Measurements from ENCODE around the gene PTPN5. TPM values are rescaled to one million over a fixed set of nuclear protein-coding genes. Genes with fewer than 3 reads are reported as not detected.

Gene PTPN5
- total RNA-seq, 4 donors from 2014 or later, result 0.15 to 1.7 (median 1.3) TPM; not detected in 1

DNA sequence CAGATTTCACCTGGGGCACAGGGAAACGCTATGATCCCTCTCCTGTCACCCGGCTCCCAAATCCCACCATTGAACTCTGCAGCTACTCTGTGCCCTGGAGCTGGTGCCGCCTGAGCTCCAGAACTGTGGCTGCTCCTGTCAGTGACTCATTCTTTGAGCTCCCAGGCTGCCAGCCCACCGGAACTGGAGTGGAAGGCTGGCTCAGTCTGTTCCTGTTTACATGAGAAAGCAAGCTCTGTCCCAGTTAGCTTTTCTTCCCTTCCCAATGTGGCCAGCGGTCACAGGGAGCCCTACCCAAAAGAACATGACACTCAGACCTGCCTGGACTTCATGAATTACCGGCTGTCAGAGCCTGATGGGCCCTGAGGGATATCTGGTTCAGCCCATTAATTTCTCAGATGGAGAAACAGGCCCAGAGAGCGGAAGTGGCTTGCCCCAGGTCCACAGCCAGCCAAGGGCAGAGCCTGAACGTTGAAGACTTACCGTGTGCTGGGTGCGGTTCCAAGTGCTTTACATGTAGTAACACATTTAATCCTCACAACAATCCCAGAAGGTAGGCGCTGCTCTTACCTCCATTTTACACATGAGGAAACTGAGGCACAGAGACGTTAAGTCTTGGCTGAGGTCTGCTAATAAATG is 41.8 kb downstream of the PTPN5 start:
- Histone ChIP-seq H3K27ac (peak overlapping the region; percentile 52), H3K27me3 (no peaks in the 10 kb centered on the region), H3K9me3 (no peaks in the 10 kb centered on the region), H3K4me3 (no peak overlapping the region), H3K36me3 (no peaks in the 10 kb centered on the region), H3K4me1 (peaks cover 14% of the 10 kb centered on the region)
- 25% methylated on average over 8 of the region's 12 CpGs for WGBS
- no peak for DNase-seq (ENCODE audit: low spot score in 2 of 2)
- TF ChIP-seq EP300 (IDR thresholded peaks at IDR 0.05) (no peak), POLR2AphosphoS5 (IDR thresholded peaks at IDR 0.05) (no peak), POLR2A (IDR thresholded peaks at IDR 0.05) (no peak)
- TF ChIP-seq, protein P1, sequence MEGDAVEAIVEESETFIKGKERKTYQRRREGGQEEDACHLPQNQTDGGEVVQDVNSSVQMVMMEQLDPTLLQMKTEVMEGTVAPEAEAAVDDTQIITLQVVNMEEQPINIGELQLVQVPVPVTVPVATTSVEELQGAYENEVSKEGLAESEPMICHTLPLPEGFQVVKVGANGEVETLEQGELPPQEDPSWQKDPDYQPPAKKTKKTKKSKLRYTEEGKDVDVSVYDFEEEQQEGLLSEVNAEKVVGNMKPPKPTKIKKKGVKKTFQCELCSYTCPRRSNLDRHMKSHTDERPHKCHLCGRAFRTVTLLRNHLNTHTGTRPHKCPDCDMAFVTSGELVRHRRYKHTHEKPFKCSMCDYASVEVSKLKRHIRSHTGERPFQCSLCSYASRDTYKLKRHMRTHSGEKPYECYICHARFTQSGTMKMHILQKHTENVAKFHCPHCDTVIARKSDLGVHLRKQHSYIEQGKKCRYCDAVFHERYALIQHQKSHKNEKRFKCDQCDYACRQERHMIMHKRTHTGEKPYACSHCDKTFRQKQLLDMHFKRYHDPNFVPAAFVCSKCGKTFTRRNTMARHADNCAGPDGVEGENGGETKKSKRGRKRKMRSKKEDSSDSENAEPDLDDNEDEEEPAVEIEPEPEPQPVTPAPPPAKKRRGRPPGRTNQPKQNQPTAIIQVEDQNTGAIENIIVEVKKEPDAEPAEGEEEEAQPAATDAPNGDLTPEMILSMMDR (IDR thresholded peaks at IDR 0.05), result no peak

- H3K36me3 ChIP-seq, result no peaks in the 10 kb centered on the region
- no peak overlapping the region for H3K27ac ChIP-seq
- no peak for DNase-seq (ENCODE audit: low spot score in 2 of 2)
- H3K4me3 ChIP-seq, result no peak overlapping the region
- 91% methylated on average over 13 of the region's 13 CpGs for WGBS
- H3K27me3 ChIP-seq, result no peaks in the 10 kb centered on the region
- no peaks in the 10 kb centered on the region for H3K9me3 ChIP-seq
- peaks cover 14% of the 10 kb centered on the region for H3K4me1 ChIP-seq
- TF ChIP-seq POLR2A (IDR thresholded peaks at IDR 0.05), result no peak
- no peak for TF ChIP-seq POLR2AphosphoS5 (IDR thresholded peaks at IDR 0.05)
- TF ChIP-seq EP300 (IDR thresholded peaks at IDR 0.05), result no peak
- TF ChIP-seq, protein P1 (IDR thresholded peaks at IDR 0.05), result no peak
These were observed 42.7 kb downstream of the PTPN5 start for GRCh38 chr11:18748766-18749365.

- Histone ChIP-seq H3K4me3 (no peak overlapping the region), H3K36me3 (no peaks in the 10 kb centered on the region), H3K27me3 (no peaks in the 10 kb centered on the region), H3K9me3 (no peaks in the 10 kb centered on the region), H3K4me1 (peaks cover 12% of the 10 kb centered on the region), H3K27ac (no peak overlapping the region)
- no peak for DNase-seq (ENCODE audit: low spot score in 2 of 2)
- WGBS, result 76% methylated on average over 6 of the region's 6 CpGs
- TF ChIP-seq POLR2A (IDR thresholded peaks at IDR 0.05) (no peak), POLR2AphosphoS5 (IDR thresholded peaks at IDR 0.05) (no peak), EP300 (IDR thresholded peaks at IDR 0.05) (no peak)
- TF ChIP-seq, protein P1 (IDR thresholded peaks at IDR 0.05), result no peak
These were observed 46.3 kb downstream of the PTPN5 start for GRCh38 chr11:18745251-18745650.

GRCh38 chr11:18743900-18744514 is 47.6 kb downstream of the PTPN5 start:
- TF ChIP-seq, protein P1 (IDR thresholded peaks at IDR 0.05), result no peak
- TF ChIP-seq POLR2A (IDR thresholded peaks at IDR 0.05) (no peak), EP300 (IDR thresholded peaks at IDR 0.05) (no peak), POLR2AphosphoS5 (IDR thresholded peaks at IDR 0.05) (no peak)
- no peak for DNase-seq (ENCODE audit: low spot score in 2 of 2)
- Histone ChIP-seq H3K4me3 (no peak overlapping the region), H3K27me3 (no peaks in the 10 kb centered on the region), H3K9me3 (no peaks in the 10 kb centered on the region), H3K27ac (no peak overlapping the region), H3K4me1 (no peaks in the 10 kb centered on the region), H3K36me3 (no peaks in the 10 kb centered on the region)
- 82% methylated on average over 13 of the region's 15 CpGs for WGBS

- no peak overlapping the region for H3K27ac ChIP-seq
- DNase-seq (ENCODE audit: low spot score in 2 of 2), result no peak
- H3K4me3 ChIP-seq, result no peak overlapping the region
- H3K27me3 ChIP-seq, result no peaks in the 10 kb centered on the region
- WGBS, result 87% methylated on average over 10 of the region's 10 CpGs
- H3K9me3 ChIP-seq, result no peaks in the 10 kb centered on the region
- TF ChIP-seq POLR2A (IDR thresholded peaks at IDR 0.05) (no peak), POLR2AphosphoS5 (IDR thresholded peaks at IDR 0.05) (no peak), EP300 (IDR thresholded peaks at IDR 0.05) (no peak)
- TF ChIP-seq, protein P1 (IDR thresholded peaks at IDR 0.05), result no peak
- H3K36me3 ChIP-seq, result no peaks in the 10 kb centered on the region
- no peaks in the 10 kb centered on the region for H3K4me1 ChIP-seq
These were observed 48.2 kb downstream of the PTPN5 start for GRCh38 chr11:18743365-18743764.
